ENCODE measurements around the gene COL27A1.
"Not testable (repeated sequence)": the region's sequence is repeated elsewhere in the genome, so short reads cannot be mapped to it uniquely, and the experiment has no call there.

The COL27A1 gene

DNA sequence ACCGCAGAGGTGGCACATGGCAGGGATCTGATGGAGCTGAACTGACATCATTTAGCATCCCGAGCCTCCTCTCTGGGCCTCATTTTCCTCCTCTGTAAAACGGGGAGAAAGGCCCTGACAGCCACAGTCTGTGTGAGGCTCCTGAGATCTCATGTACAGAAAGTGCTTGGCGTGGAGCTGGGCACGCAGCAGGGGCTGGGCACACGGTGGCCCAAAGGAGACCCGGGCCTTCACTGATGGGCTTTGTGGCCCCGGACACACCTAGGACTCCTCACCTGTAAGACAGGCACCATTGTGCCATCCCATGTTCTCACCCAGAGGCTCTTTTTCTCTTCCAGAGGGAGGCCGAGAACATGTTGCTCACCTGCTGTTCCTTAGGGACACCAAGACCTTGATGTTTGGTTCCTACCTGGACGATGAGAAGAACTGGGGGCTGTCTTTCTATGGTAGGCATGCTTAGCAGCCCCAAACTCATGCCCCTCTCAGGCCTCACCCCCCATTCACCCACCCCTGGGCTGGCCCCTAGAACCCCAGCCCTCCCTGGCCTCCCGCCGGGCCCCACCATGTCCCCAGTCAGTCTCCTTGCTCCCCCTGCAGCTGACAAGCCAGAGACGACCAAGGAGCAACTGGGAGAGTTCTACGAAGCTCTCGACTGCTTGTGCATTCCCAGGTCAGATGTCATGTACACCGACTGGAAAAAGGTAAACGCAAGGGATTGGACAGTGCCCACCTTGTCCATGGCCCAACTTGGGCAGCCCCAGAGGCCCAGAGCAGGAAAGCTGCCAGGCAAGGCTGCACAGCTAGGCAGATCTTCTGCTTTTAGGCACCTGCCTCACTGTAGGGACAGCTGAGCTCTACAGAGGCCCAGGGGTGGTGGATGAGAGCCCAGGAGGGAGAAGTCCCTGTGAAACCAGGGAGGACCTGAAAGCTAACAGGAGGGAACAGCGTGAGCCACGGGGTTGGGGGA lies 176.2 kb downstream of the COL27A1 start:
- H3K36me3 ChIP-seq (ENCODE audit: insufficient read depth, low read length); H3K4me1 ChIP-seq (ENCODE audit: control insufficient read depth, insufficient read depth, low read length, unreplicated experiment); H3K27me3 ChIP-seq (ENCODE audit: insufficient read depth, low read length); H2AFZ ChIP-seq (ENCODE audit: low read length, unreplicated experiment); H3K4me3 ChIP-seq (ENCODE audit: low read depth, low read length); H3K27ac ChIP-seq (ENCODE audit: low read depth, low read length); H3K79me2 ChIP-seq (ENCODE audit: control insufficient read depth, insufficient read depth, low read length, unreplicated experiment): not testable (repeated sequence)

DNA sequence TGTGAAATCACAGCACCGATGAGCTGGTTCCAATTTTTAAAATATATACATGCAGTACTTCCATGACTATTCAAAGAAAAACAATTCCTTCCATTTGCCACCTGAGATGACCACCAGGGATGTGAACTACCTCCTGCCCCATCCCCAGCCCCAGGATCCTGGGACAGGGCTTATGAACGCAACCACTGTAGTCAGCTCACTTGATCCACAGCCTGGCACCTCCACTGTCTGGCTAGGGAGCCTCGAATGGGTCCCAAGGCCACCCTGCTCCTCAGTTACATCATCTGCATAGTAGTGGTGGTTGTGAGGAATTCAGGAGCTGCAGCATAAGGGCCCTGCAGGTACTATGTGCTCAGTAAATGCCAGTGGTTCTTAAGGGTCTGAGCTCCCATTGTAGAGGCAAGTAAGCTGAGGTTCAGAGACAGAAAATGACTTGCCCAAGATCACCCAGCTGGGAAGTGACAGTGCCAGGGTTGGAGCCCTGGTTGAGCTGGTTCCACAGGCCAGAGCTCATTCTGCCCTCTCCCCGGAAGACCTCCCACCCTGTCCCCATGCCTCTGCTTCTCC lies 177.2 kb downstream of the COL27A1 start:
- not testable (repeated sequence) for H3K4me3 ChIP-seq (ENCODE audit: low read depth, low read length); H3K79me2 ChIP-seq (ENCODE audit: control insufficient read depth, insufficient read depth, low read length, unreplicated experiment)

DNA sequence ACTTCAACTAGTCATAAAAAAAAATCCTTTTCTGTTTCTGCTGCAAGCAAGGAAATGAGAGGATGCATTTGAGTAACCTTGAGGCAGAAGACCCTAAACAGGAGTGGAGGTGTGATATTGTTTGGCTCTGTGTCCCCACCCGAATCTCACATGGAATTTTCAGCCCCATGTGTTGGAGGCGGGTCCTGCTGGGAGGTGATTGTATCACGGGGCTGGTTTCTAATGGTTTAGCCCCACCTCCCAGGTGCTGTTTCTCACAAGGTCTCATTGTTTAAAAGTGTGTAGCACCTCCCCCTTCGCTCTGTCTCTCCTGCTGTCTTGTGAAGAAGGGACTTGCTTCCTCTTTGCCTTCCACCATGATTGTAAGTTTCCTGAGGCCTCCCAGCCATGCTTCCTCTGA lies 178.4 kb downstream of the COL27A1 start:
- H3K27me3 ChIP-seq (ENCODE audit: insufficient read depth, low read length); H3K27ac ChIP-seq (ENCODE audit: low read depth, low read length); H2AFZ ChIP-seq (ENCODE audit: low read length, unreplicated experiment): not testable (repeated sequence)

More for the DNA sequence above, 177.2 kb downstream of the COL27A1 start:
- H3K27ac ChIP-seq (ENCODE audit: low read depth, low read length); H3K4me1 ChIP-seq (ENCODE audit: control insufficient read depth, insufficient read depth, low read length, unreplicated experiment); H3K27me3 ChIP-seq (ENCODE audit: insufficient read depth, low read length); H2AFZ ChIP-seq (ENCODE audit: low read length, unreplicated experiment); H3K36me3 ChIP-seq (ENCODE audit: insufficient read depth, low read length): not testable (repeated sequence)

DNA sequence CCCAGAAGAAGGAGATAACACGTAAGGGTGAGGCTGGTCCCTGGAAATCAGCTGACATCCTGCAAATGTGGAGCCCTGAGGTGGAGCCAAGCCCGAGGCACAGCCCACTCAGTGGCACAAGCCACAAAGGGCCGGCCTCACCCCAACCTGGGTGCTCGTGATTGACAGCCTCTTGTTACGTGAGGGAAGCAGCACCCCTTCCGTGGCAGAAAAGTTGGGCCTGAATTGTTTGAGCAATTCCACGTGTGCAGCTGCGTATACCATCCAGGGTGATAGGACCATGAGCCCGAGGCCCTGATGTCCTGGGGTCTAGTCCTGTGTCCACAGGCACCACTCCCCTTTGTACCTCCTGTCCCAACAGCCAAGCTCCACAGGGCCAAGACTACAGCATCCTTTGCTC lies 179.2 kb downstream of the COL27A1 start:
- no peaks in the 10 kb centered on the region for H3K4me1 ChIP-seq (ENCODE audit: control insufficient read depth, insufficient read depth, low read length, unreplicated experiment)
- no peak overlapping the region for H2AFZ ChIP-seq (ENCODE audit: low read length, unreplicated experiment)
- no peak overlapping the region for H3K4me3 ChIP-seq (ENCODE audit: low read depth, low read length)
- H3K79me2 ChIP-seq (ENCODE audit: control insufficient read depth, insufficient read depth, low read length, unreplicated experiment), result no peaks in the 10 kb centered on the region
- H3K36me3 ChIP-seq (ENCODE audit: insufficient read depth, low read length), result no peaks in the 10 kb centered on the region
- no peak overlapping the region for H3K27ac ChIP-seq (ENCODE audit: low read depth, low read length)
- no peaks in the 10 kb centered on the region for H3K27me3 ChIP-seq (ENCODE audit: insufficient read depth, low read length)

More for the DNA sequence above, 178.4 kb downstream of the COL27A1 start:
- not testable (repeated sequence) for H3K4me3 ChIP-seq (ENCODE audit: low read depth, low read length); H3K79me2 ChIP-seq (ENCODE audit: control insufficient read depth, insufficient read depth, low read length, unreplicated experiment); H3K4me1 ChIP-seq (ENCODE audit: control insufficient read depth, insufficient read depth, low read length, unreplicated experiment); H3K36me3 ChIP-seq (ENCODE audit: insufficient read depth, low read length)

DNA sequence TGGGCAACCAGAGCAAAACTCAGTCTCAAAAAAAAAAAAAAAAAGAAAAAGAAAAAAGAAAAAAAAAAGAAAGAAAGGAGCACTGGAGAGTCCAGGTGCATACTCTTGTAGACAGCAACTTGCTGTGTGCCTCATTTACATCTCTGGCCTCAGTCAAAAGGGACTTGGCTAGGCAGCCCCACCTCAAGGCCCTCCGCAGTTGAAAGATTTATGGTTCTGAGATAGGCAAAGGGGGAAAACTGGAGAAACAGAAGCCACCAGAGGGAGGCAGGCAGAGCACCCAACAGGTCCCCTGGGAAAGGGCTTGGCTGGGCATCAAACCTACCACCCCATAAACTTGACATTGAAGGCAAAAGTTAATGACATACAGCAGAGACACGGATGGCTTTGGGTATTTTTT lies 180.4 kb downstream of the COL27A1 start:
- Histone ChIP-seq H3K4me3 (ENCODE audit: low read depth, low read length) (no peak overlapping the region), H3K4me1 (ENCODE audit: control insufficient read depth, insufficient read depth, low read length, unreplicated experiment) (no peaks in the 10 kb centered on the region), H3K36me3 (ENCODE audit: insufficient read depth, low read length) (no peaks in the 10 kb centered on the region), H2AFZ (ENCODE audit: low read length, unreplicated experiment) (no peak overlapping the region), H3K27me3 (ENCODE audit: insufficient read depth, low read length) (no peaks in the 10 kb centered on the region), H3K27ac (ENCODE audit: low read depth, low read length) (no peak overlapping the region), H3K79me2 (ENCODE audit: control insufficient read depth, insufficient read depth, low read length, unreplicated experiment) (no peaks in the 10 kb centered on the region)

DNA sequence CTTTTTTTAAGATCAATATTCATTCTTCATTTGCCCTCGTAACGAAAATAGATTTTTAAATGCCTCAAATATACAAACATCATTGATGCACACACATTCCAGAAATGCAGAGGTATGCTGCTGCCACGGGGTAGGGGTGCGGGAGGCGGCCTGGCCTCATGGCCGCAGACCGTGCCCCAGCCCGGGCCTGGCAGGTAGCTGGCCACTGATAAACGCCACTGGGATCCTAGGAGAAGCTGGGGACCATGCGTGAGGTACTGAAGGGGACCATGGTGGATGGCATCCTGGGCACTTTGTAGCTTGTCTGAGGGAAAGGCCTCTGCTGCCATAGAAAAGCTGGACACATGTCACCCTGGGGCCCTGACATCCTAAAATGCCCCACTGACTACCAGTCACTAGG lies 180.8 kb downstream of the COL27A1 start:
- H3K79me2 ChIP-seq (ENCODE audit: control insufficient read depth, insufficient read depth, low read length, unreplicated experiment), result no peaks in the 10 kb centered on the region
- no peaks in the 10 kb centered on the region for H3K4me1 ChIP-seq (ENCODE audit: control insufficient read depth, insufficient read depth, low read length, unreplicated experiment)
- no peak overlapping the region for H3K27ac ChIP-seq (ENCODE audit: low read depth, low read length)
- no peaks in the 10 kb centered on the region for H3K36me3 ChIP-seq (ENCODE audit: insufficient read depth, low read length)
- no peak overlapping the region for H2AFZ ChIP-seq (ENCODE audit: low read length, unreplicated experiment)
- H3K4me3 ChIP-seq (ENCODE audit: low read depth, low read length), result no peak overlapping the region
- no peaks in the 10 kb centered on the region for H3K27me3 ChIP-seq (ENCODE audit: insufficient read depth, low read length)

DNA sequence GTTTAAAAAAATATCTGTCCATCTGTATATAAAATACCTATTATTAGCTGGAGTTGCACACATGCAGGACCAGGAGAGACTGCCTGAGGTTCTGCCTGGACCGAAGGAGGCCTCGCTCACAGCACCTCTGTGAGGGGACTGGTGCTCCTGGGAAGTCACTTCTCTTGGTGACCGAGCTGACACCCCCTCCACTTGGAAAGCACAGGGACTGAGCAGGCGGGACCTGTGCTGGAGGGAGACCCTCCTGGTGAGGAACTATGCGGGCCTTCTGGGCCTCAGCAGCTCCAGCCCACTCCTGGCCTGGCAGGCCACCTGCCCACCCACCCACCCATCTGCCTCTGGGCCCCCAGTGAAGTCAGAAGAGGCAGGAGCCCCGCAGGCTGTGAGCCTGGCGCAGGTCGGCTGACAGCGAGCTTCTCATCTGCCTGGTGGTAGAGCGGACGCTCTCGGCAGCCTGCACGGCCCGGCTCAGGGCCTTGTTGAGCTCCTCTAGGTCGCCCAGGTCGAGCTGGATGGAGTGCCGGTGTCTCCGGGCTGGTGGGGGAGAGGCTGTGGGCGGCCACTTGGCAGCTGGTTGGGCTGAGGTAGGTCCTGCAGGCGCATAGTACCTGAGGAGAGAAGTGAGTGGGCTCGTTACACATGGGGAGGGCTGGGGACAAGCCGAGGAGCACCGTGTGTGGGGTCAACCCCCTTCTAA lies 181.5 kb downstream of the COL27A1 start:
- Histone ChIP-seq H3K79me2 (ENCODE audit: control insufficient read depth, insufficient read depth, low read length, unreplicated experiment) (no peaks in the 10 kb centered on the region), H3K4me3 (ENCODE audit: low read depth, low read length) (no peak overlapping the region), H3K4me1 (ENCODE audit: control insufficient read depth, insufficient read depth, low read length, unreplicated experiment) (no peaks in the 10 kb centered on the region), H3K27ac (ENCODE audit: low read depth, low read length) (no peak overlapping the region), H3K36me3 (ENCODE audit: insufficient read depth, low read length) (no peaks in the 10 kb centered on the region), H3K27me3 (ENCODE audit: insufficient read depth, low read length) (no peaks in the 10 kb centered on the region), H2AFZ (ENCODE audit: low read length, unreplicated experiment) (no peak overlapping the region)

DNA sequence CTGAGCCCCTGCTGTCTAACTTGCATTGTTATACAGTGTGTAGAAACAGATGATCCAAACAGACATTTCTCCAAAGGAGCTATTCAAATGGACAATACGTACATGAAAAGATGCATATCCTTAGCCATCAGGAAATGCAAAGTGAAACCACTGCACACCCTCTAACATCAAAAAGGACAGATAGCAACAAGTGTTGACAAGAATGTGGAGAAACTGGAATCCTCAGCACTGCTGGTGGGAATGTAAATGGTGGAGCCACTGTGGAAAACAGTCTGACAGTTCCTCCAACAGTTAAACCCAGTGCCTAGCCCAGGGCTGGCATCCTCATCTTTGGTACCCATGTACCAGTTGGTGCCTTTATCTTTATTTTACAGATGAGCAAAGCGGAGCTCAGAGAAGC lies 182.8 kb downstream of the COL27A1 start:
- H3K4me3 ChIP-seq (ENCODE audit: low read depth, low read length), result no peak overlapping the region
- H3K36me3 ChIP-seq (ENCODE audit: insufficient read depth, low read length), result no peaks in the 10 kb centered on the region
- H3K27ac ChIP-seq (ENCODE audit: low read depth, low read length), result no peak overlapping the region
- H3K27me3 ChIP-seq (ENCODE audit: insufficient read depth, low read length), result no peaks in the 10 kb centered on the region
- H3K79me2 ChIP-seq (ENCODE audit: control insufficient read depth, insufficient read depth, low read length, unreplicated experiment), result no peaks in the 10 kb centered on the region
- no peak overlapping the region for H2AFZ ChIP-seq (ENCODE audit: low read length, unreplicated experiment)
- no peaks in the 10 kb centered on the region for H3K4me1 ChIP-seq (ENCODE audit: control insufficient read depth, insufficient read depth, low read length, unreplicated experiment)

DNA sequence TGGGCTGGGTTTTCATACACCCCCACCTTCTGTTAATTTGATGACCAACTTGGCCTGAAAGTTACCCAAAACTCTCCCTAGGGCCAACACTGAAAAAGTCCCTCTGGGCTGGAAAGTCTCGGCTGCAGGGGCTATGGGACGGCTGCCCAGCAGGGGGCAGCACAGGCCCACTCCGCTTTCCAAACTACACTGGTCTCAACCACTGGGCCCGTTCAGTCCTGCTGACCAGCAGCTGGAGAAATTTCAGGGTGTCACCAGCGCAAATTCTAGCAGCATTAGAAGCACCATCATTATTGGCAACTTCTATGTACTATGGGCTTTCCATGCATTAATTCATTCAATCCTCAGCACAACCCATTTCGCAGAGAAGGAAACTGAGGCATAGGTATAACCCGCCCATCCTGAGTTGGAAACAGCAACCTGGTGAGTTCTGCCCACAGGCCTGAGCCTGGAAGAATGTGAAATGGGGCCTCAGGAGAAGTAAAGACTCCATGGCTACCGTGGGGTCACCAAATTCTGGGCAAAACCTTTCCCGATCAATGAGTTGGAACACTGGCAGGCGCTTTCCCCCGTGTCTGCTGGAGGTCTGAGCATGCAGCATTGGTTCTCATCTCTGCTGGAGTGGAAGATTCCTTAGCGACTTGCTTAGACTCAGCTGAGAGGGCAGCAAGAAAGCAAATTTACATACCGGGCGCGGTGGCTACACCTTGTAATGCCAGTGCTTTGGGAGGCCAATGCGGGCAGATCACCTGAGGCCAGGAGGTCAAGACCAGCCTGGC lies 184.0 kb downstream of the COL27A1 start:
- no peak overlapping the region for H2AFZ ChIP-seq (ENCODE audit: low read length, unreplicated experiment)
- no peak overlapping the region for H3K27ac ChIP-seq (ENCODE audit: low read depth, low read length)
- H3K4me1 ChIP-seq (ENCODE audit: control insufficient read depth, insufficient read depth, low read length, unreplicated experiment), result no peaks in the 10 kb centered on the region
- H3K4me3 ChIP-seq (ENCODE audit: low read depth, low read length), result no peak overlapping the region
- H3K27me3 ChIP-seq (ENCODE audit: insufficient read depth, low read length), result no peaks in the 10 kb centered on the region
- no peaks in the 10 kb centered on the region for H3K36me3 ChIP-seq (ENCODE audit: insufficient read depth, low read length)
- no peaks in the 10 kb centered on the region for H3K79me2 ChIP-seq (ENCODE audit: control insufficient read depth, insufficient read depth, low read length, unreplicated experiment)

DNA sequence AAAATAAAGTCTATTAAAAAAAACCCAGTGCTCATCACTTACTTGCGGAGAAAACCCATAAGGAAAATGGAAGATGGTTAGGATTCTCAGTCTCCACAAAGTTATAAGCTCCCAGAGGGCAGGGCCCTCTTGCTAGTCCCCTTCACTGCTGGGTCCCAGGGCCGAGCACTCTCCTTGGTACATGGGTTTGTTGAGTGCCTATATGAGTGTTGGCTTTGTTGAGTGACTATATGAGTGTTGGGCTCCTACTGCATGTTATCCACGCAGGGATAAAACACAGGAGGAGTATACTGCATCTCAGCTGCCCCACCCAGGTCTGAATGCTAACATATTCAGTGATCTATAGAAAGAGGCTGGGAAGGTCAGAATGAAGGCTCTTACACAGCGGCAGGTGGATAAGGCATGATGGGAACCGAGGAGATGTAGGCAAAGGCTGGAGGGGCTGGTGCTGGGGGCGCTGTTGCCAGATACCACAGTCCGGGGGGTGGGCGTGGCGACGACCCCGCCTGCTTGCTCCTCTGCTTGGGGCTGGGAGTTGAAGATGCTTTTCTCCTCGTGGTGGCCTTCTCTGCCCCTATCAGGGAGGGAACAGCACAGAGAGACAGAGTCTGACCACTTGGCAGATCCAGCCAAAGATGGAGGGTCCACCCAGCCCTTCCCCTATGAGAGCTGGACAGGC lies 186.0 kb downstream of the COL27A1 start:
- Histone ChIP-seq H3K4me3 (ENCODE audit: low read depth, low read length) (no peak overlapping the region), H3K36me3 (ENCODE audit: insufficient read depth, low read length) (peaks cover under 1% of the 10 kb centered on the region; the same call in 1 of the 2 replicates), H3K27me3 (ENCODE audit: insufficient read depth, low read length) (no peaks in the 10 kb centered on the region), H3K79me2 (ENCODE audit: control insufficient read depth, insufficient read depth, low read length, unreplicated experiment) (no peaks in the 10 kb centered on the region), H3K27ac (ENCODE audit: low read depth, low read length) (no peak overlapping the region), H3K4me1 (ENCODE audit: control insufficient read depth, insufficient read depth, low read length, unreplicated experiment) (no peaks in the 10 kb centered on the region), H2AFZ (ENCODE audit: low read length, unreplicated experiment) (no peak overlapping the region)

Data from ACC112 (cell line).